D341Med (cell line): Measurements from ENCODE around the gene MYBPH.

ENCODE experiments used
- DNase-seq: peaks from one replicate; pipeline ENCODE4 v3.0.0; 2012; ENCODE audit warnings: low spot score

The MYBPH gene

GRCh38 chr1:203148579-203148978 is 27.0 kb downstream of the MYBPH start:
- no peak for DNase-seq

GRCh38 chr1:203148127-203148526 is 27.5 kb downstream of the MYBPH start:
- no peak for DNase-seq

GRCh38 chr1:203147376-203147775 is 28.2 kb downstream of the MYBPH start:
- DNase-seq: no peak

- no peak for DNase-seq
Measured at GRCh38 chr1:203146537-203146936, 29.1 kb downstream of the MYBPH start.

- DNase-seq: no peak
Measured at GRCh38 chr1:203146042-203146369, 29.6 kb downstream of the MYBPH start.

GRCh38 chr1:203145321-203146041 is 30.1 kb downstream of the MYBPH start:
- DNase-seq: no peak

GRCh38 chr1:203144661-203145060 is 31.0 kb downstream of the MYBPH start:
- no peak for DNase-seq

- no peak for DNase-seq
Measured at GRCh38 chr1:203143641-203144040, 32.0 kb downstream of the MYBPH start.

GRCh38 chr1:203142684-203143408 is 32.8 kb downstream of the MYBPH start:
- DNase-seq: peak; percentile 58

- no peak for DNase-seq
Measured at GRCh38 chr1:203142124-203142523, 33.5 kb downstream of the MYBPH start.

- DNase-seq: no peak
Measured at GRCh38 chr1:203140743-203141520, 34.7 kb downstream of the MYBPH start.

- no peak for DNase-seq
Measured at GRCh38 chr1:203139976-203140475, 35.6 kb downstream of the MYBPH start.

GRCh38 chr1:203138066-203138465 is 37.6 kb downstream of the MYBPH start:
- DNase-seq: no peak

GRCh38 chr1:203137324-203137723 is 38.3 kb downstream of the MYBPH start:
- DNase-seq: no peak

GRCh38 chr1:203136409-203137042 is 39.1 kb downstream of the MYBPH start:
- DNase-seq: no peak

- DNase-seq: no peak
Measured at GRCh38 chr1:203135636-203136305, 39.9 kb downstream of the MYBPH start.

- no peak for DNase-seq
Measured at GRCh38 chr1:203133970-203134725, 41.5 kb downstream of the MYBPH start.

- no peak for DNase-seq
Measured at GRCh38 chr1:203131548-203132200, 44.0 kb downstream of the MYBPH start.

GRCh38 chr1:203130358-203130985 is 45.2 kb downstream of the MYBPH start:
- DNase-seq: no peak
